GM21717 (cell line): ENCODE measurements around the gene SINHCAF.
"Not testable (repeated sequence)": the region's sequence is repeated elsewhere in the genome, so short reads cannot be mapped to it uniquely, and the experiment has no call there.

ENCODE experiments used
- ATAC-seq: cut with Tn5 transposase; IDR thresholded peaks from one replicate; pipeline ENCODE4 v1.9.1; 2021; ENCODE audit warnings: mild to moderate bottlenecking, moderate library complexity; ENCODE audit not compliant: unreplicated experiment

Gene SINHCAF

DNA sequence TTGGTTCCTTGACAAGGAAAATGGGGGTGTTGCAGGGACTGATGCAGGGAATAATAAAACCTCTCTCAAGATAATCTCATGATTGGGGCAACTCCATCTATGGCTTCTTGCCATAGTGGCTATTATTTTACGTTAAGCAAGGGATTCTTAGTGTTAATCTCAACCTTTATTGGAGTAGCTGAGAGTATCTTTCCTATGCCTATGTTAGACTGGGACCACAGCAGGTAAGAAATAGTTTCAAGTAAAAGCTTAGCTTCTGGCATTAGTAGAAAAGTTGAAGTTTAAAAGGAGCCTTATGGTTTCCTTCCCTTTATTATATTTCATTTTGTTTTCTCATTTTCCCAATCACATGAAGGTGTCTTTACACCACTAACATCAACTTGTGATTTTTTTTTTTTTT, 16.7 kb downstream of the SINHCAF start:
- ATAC-seq = no peak

DNA sequence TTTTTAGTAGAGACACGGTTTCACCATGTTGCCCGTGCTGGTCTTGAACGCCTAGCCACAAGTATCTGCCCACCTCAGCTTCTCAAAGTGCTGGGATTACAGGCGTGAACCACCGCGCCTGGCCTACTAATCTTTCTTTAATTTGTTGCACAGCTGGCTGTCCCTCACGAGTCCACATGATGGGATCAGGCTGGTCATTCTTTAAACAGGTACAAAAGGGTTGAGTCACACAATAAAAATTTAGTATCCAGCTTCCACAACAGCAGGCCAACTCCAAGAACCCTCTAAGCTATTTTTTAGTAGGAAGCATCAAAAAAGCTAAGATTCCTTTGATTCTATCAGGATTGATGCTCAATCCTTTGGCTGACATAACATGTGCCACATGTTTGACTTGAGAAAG, 17.8 kb downstream of the SINHCAF start:
- ATAC-seq = no peak

DNA sequence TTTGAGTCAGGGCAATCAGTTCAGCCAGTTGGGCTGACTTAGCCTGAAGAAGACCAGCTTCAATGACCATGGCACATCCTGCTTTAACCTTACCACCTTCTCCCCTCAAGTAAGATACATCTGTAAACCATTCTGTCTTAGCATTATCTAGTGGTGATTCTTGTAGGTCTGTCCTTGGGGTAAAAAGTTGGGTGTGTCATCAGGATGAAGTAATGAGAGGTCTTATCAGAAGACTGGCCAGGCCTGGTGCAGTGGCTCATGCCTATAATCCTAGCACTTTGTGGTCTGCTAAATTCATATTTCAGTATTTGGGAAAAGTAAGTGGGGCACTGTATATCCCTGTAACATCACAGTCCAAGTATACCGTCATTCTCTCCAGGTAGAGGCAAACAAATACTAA, 19.1 kb downstream of the SINHCAF start:
- ATAC-seq = no peak

DNA sequence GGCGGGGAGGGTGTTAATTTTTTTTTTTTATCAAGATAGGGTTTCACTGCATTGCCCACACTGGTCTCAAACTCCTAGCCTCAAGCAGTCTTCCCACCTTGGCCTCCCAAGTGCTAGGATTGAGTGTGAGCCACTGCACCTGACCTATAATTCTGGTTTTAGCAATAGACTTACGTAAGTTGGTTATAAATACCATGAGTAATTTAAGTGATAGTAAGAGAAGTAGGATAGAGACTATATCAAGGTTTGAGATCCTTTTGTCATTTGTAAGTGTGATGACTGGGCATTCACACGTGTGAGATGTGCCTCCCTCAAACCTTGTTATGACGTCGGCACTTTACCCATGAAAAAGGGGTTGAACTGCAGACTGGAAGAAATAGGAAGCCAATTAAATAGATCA, 22.5 kb downstream of the SINHCAF start:
- ATAC-seq = no peak

DNA sequence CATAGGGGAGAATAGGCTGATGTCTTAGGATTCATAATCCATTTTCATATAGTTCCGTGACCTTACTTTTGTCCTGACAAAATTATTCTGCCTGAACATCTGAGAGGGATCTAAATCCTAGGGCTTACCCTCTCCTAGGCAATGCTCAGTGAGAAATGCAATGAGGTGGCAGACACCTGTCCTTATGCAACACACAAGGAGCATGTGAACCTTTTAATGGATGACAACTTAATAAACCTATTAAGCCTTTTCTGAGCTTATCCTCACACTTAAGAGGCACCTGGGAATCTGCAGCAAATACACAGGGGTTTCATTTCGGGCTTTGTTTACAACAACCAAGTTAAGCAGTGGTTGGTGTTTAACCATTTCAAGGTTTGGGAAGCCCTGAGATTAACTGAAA, 24.6 kb downstream of the SINHCAF start:
- no peak for ATAC-seq

DNA sequence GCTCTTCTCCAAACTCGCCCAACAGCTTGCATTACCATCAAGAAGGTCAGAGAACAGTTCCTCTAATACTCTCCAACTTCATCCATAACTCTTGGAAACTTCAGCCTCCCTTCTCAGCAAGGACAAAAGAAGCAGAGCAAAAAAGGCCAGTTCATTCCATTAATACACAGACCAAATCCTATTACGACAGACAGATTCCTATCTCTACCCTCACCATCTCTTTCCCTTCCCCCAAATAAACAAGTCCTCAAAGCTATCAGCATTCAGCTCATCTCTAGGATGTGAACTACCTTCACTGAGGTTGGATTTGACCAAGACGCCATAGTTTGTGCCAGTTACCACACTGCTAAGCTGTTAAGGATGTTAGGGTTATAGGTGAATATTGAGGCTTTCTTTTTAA, 25.2 kb downstream of the SINHCAF start:
- no peak for ATAC-seq

DNA sequence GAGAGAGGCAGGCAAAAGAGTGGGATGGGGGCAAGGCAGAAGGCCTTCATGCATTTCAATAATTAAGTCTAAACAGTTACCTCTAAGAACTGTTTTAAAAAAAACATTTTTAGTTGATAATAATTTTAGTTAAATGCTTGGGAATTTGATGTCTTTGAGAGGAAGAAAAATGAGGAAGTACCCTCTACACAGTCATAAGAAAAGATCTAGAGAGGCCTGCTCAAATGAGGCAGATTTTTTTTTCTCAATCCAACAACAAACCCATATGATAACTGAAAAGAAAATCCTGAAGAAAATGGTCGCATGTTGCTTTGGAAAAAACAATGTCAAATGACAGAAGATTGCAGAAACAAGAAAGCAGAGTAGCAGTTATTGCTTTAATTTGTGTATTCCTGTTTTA, 25.6 kb downstream of the SINHCAF start:
- ATAC-seq = no peak

DNA sequence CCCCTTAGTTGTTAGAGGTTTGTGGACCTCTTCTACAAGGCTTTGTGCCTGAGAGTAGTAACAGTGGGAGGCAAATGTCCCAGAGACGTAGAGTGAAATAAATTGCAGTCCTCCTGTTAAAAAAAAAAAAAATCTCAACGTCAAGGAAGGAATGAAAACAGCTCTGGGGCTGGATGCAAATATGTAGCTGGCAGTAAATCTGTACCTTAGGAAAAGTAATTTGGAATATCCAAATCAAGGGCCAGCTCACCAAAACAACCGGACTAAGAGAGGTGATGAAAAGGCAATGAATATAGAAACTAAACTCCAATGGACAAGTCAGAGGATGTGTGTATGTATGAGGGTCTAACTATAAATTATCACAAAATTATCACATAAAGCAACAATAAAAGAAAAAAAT, 27.0 kb downstream of the SINHCAF start:
- ATAC-seq = peak; percentile 14

DNA sequence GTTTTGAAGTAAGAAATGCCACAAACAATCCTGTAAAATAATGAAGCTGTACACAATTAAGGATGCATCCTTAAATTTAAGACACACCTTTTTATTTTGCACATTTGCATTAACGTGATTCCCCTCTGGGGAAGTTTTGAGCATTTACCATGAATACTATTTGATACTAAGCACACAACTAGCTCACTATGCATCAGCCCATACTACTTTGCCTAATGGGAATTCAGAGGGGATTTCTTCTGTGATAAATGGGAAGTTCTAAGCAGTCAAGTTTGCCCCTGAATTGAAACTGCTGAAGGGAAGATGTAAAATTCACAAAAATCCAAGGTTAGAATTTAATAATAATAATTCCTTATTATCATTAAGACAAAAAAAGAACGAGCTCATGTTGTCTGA, 27.4 kb downstream of the SINHCAF start:
- ATAC-seq = peak; percentile 51

DNA sequence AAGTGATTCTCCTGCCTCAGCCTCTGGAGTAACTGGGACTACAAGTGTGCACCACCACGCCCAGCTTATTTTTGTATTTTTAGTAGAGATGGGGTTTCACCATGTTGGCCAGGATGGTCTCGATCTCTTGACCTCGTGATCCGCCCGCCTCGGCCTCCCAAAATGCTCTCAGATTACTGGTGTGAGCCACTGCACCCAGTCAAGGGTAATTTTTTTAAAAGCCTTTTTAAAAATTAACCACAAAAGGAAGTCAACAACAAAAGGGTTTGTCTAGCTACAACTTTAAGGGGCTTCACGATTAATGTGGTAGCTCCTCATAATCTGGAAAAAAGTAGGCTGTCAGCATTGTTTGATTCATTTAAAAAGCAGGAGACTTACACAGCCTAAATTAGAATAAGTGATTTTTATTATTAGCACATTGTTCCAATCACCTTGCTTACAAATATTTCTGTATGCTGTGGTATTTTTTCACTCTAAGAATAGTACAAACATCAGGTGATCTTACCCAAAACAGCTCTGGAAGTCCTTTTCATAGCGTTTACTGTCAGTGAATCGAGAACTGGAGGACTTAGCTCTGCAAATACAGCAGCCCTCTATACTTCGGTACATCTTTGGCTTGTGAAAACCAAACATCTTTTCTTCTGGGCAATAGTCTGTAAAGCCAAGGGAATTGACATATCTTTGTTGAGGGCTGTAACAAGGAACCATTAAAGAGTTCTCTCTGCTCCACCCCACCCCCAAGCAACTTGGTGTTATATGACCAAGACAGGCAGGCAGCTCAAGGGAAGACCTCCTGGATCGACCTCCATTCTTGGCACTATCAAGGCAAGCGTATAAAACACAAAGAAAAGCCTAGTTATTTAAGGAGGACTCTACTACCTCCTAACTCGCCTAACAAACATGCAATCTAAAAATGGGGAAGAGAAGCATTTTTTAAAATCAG, 28.1 kb downstream of the SINHCAF start:
- peak; percentile 45 for ATAC-seq

DNA sequence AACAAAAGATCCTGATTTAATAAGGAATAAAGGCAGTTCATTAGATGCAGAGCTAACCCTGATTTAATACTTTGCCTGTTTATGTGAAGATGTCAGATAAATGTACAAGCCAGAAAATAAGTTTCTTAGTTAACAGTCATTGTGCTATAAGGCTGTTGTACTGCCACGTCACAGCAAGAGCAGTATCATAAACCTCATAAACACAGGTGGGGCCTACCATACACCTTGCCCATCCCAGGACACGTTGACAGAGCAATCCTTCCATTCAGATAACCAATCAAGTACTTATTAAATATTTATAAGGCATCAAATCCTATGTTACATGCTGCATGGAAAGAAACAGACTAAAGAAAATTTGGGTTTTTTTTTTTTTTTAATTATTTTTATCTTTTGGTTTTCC, 36.5 kb downstream of the SINHCAF start:
- ATAC-seq = no peak

DNA sequence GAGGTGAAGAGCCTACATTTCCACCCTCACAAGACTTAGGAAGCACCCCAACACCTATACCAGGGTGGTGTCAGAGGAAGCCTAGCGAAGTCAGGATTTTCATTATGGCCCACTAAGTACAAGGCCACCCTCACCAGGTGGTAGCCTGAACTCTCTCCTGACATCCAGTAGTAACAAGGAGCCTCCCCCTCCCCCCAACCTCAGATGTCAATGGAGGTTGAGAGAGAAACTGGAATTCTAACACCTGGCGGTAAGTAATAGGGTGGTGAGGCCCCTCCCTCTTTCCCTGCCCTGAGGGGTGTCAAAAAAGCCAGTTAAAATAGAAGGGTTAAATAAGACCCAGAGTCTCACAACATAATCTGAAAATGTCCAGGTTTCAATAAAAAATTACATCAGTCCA, 37.6 kb downstream of the SINHCAF start:
- no peak for ATAC-seq

DNA sequence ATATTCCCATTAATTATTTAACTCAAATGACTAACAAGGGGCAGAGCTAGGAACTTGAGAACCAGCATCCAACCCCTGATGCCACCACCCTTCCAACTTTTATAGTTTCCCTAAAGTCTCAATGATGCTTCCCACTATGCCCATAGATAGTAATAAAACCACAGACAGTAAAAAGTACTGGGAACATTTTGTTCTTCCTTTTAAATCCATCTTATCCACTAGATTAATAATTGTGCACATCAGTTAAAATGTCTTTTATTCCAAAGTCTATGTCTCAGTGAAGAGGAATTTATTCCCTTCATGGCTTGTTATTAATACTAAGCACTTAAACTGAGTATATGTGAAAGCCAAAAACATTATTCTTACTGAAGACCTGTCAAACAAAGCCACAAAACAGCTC, 45.8 kb downstream of the SINHCAF start:
- ATAC-seq = no peak

DNA sequence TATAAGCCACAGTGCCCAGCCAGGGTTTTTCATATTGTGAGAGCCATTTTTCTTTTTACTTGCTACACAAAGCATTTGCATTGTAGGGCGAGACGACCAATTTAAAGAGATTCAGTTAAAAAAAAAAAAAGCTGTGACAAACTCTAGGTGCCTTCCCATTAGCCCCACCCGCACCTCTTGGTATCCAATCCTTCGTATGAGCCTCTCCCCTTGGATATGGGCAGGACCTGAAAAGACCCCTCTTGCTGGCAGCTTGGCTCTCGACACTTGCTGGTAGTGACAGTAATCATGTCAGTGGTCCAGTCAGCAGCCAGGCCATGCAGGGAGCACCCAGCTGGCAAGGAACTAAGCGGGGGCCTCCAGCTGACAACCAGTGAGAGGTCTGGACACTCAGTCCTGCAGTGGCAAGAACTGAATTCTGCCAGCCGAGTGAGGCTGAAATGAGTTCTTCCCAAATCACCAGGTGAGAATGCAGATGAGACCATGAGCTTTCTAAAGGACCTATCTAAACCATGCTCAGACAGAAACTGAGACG, 46.5 kb downstream of the SINHCAF start:
- no peak for ATAC-seq

DNA sequence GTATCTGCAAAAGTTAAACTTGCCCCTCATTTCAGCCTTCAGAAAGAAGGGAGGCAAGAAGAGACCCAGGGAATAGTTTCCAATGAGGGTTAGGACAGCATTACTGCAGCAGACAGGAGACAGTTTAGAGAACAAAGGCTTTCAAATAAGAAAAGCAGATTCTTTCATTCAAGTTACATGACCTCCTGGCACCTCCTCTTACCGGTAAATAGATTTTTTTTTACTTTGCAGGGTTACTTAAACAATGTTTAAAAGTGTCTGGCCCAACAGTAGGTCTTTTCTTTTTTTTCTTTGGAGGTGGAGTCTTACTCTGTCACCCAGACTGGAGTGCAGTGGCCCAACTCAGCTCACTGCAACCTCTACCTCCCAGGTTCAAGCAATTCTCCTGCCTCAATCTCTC, 47.1 kb downstream of the SINHCAF start:
- ATAC-seq = no peak

DNA sequence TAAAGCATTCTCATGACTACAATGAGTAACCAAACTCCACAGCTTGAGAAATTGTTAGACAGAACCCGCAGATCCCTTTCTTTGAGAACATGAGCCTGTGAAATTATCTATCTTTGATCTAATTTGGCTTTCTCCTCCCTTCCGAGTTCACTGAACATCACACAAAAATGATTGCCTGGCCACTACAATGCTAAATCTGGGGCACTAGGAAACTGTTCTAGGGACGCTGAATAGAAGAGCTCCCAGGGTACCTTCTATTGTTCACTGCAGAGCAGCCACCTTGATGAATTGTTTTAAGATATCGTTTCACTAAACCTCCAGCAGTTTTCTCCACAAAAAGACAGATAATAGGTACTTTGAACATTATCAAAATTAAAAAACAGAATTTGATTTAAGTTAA, 47.5 kb downstream of the SINHCAF start:
- ATAC-seq = no peak

DNA sequence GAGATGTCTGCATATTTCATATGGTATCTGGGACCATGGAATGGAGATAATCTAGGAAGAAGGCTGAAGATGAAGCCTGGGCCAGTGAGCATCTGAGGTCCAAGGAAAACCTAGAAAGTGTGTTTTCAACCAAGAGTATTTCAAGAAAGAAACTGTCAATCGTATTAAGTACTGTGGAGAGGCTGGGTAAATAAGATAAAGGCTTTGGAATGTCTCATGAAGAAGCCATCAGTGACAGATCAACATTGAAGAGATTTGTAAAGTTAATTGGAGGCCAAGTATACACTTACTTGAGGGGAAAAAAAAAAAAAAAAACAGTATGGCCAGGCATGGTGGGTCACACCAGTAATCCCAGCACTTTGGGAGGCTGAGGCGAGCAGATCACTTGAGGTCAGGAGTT, 48.9 kb downstream of the SINHCAF start:
- ATAC-seq = no peak

DNA sequence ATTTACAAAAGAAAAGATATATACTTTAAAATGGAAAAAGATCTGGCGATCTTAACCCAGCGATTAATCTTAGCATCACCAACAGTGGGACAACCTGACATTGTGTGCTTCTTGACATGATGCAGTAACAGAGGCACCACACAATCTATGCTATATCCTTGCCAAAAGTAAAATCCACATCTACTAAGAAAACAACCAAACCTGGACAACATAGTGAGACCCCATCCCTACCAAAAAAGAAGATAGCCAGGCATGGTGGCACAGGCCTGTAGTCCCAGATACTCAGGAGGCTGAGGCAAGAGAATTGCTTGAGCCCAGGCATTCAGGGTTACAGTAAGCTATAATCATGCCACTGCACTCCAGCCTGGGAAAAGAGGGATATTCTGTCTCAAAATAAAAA, 50.5 kb downstream of the SINHCAF start:
- no peak for ATAC-seq

DNA sequence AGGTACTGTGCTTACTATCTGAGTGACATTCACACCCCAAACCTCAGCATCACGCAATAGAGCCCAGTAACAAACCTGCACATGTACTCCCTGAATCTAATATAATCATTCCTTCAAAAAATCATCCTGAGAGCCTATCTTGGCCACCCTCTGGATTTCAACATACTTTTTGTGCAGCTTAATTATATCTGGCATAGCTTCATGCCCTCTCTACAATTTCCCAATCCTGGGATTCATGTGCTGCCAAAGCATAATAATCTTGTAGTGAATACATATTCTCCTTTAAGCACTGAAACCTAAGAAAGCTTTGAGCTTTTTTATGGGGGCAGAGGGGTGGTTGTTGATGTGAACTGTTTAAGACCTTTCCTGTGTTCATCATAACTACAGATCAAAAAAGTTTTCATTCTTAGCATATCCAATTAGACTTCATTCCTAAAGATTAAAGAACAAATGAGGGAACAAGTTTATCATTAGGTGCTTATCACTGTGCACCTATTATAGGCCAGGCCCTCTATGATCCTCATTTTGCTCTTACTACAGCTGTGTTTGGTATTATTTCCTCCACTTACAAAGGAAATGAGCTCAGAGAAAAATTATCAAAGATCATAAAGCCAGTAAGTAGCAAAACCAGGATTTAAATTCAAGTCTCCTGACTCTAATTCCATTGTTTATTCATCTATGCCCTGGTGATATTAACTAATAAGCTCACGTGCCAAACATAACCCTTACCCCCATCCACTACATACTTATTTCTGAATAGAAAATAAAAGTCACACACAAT, 51.2 kb downstream of the SINHCAF start:
- no peak for ATAC-seq

DNA sequence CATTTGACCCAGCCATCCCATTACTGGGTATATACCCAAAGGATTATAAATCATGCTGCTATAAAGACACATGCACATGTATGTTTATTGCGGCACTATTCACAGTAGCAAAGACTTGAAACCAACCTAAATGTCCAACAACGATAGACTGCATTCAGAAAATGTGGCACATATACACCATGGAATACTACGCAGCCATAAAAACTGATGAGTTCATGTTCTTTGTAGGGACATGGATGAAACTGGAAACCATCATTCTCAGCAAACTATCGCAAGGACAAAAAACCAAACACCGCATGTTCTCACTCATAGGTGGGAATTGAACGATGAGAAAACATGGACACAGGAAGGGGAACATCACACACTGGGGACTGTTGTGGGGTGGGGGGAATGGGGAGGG, 52.2 kb downstream of the SINHCAF start:
- ATAC-seq = not testable (repeated sequence)

DNA sequence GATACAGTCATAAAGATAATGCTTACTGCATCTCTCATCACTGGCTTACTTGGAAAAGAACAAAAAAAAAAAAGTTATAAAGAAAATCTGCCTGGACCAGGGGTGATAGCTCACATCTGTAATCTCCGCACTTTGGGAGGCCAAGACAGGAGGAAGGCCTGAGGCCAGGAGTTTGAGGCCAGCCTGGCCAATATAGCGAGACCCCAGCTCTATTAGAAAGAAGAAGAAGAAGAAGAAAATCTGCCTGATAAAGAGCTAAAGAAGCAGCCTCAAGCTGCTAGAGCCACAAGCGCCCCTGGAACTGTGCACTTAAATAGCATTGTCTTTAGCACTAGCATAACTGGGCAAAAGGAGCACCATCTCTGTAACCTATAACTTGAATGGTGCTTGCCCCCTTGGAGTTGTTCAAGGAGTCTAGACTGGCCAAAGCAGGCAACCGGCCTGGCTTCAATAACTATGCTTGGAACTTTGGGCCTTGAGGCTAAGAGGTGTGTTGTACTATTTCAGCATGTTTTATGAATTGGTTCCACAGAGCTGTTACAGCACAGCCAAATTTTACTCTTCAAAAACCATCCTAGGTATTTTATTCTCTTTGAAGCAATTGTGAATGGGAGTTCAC, 53.2 kb downstream of the SINHCAF start:
- no peak for ATAC-seq
